ENCODE data around the gene SNRPB. TPM values are rescaled to one million over a fixed set of nuclear protein-coding genes. Genes with fewer than 3 reads are reported as not detected.
"Not testable (repeated sequence)": the region's sequence is repeated elsewhere in the genome, so short reads cannot be mapped to it uniquely, and the experiment has no call there.

Gene SNRPB
- 506 and 513 TPM in 2 replicates for total RNA-seq

DNA sequence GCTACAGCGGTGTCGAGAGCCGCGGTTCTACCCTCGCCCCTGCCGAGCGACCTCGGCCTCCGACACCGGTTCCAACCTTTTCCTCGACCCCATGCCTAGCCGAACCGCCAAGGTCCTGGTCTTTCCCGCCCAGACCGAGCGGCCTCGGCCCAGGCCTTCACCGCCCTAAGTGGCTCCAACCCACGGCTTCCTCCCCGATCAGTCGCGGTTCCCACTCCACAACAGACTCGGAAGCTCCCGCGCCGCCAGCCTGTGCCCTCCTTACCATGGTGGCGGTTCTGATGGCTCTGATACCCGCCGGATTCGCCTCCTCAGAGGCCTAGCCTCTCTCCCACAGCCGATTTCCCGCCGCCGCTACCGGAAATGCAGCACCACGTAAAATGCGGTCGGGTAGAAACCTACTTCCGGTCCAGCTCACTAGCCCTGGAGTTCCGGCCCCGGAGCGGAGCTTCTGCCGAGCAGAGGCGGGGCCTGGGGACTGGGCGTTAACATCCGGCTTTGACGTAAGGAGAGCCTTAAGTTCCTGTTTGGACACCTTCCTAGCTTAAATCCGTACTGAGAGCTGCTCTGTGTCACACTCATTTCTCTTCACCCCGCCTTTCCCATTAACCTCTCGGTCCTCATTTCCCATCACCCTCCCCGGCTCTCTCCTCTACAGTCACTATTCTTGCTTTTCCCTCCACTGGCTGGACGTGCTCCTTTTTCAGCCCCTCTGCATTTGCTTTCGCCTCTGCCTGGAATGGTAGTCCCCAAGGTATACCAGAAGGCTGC is at the start of gene SNRPB:
Gene SNRPB, minus strand, starts transcription at position 367 of the 771 bp plus-strand sequence. Its CDS starts 99 bp downstream, at position 268.
- H3K27me3 Mint-ChIP-seq (ENCODE audit: low read depth), result no peaks in the 10 kb centered on the region
- peak within 1 kb of the TSS; percentile 92 for H3K4me3 Mint-ChIP-seq (ENCODE audit: low read depth)
- intact Hi-C loops (cut with micrococcal nuclease), result loop anchor here (2.0 to 5.0 kb wide), 5 partner anchors 37 to 1146 kb away; partner anchors contain the start of genes NOP56 and ZNF343
- peak within 1 kb of the TSS; percentile 100 for H3K27ac Mint-ChIP-seq
- peaks cover 71% of the 10 kb centered on the region for H3K36me3 Mint-ChIP-seq (ENCODE audit: low read depth)
- peaks cover 47% of the 10 kb centered on the region for H3K4me1 Mint-ChIP-seq (ENCODE audit: low read depth)
- no peaks in the 10 kb centered on the region for H3K9me3 Mint-ChIP-seq
- peak; percentile 97 for DNase-seq (ENCODE audit: low spot score)

DNA sequence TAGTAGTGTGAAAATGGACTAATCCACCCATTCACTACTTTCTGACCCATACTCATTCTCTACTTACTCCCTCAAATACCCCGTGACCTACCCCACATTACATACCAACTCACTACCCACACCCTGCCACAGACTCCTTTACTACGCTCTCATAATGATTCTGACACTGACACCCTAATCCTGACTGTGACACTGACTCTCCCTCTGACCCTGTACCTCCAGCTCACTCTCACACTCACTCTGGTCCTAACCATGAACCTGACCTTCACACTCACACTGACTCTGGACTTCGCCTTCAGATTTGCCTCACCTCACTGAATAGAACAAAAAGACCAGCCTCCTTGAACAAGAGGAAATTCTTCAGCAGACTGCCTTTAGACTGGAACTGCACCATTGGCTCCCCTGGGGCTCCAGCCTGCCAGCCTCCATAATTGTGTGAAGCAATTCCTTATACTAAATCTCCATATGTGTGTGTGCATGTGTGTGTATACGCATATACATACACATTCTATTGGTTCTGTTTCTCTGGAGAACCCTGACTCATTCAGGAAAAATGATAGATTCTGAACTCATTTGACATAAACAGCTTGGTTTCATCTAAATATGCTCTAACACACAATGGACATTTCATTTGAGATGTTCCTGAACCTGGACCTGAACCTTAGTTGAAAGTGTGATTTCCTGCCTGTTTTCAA is 48.7 kb upstream of the SNRPB start:
- H3K4me3 Mint-ChIP-seq (ENCODE audit: low read depth), result no peak overlapping the region
- peaks cover 2% of the 10 kb centered on the region for H3K27me3 Mint-ChIP-seq (ENCODE audit: low read depth)
- DNase-seq (ENCODE audit: low spot score), result no peak
- peaks cover 8% of the 10 kb centered on the region for H3K4me1 Mint-ChIP-seq (ENCODE audit: low read depth)
- intact Hi-C loops (cut with micrococcal nuclease), result no loop called here
- H3K36me3 Mint-ChIP-seq (ENCODE audit: low read depth), result no peaks in the 10 kb centered on the region
- H3K9me3 Mint-ChIP-seq, result no peaks in the 10 kb centered on the region
- H3K27ac Mint-ChIP-seq, result no peak overlapping the region

DNA sequence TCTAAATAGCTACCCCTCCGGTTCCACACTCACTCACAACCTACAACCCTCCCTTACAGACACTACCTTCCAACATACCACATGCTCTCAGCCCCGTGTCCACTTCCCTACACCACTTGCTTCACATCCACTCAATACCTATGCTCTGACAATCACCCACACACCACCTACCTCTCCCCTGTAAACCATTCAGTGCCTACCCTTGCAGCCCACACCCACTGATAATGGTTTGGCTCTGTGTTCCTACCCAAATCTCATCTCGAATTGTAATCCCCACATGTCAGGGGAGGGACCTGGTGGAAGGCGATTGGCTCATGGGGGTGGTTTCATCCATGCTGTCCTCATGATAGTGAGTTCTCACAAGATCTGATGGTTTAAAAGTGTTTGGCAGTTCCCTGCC is 48.0 kb upstream of the SNRPB start:
- Mint-ChIP-seq H3K27me3 (ENCODE audit: low read depth) (peaks cover 9% of the 10 kb centered on the region), H3K27ac (no peak overlapping the region), H3K36me3 (ENCODE audit: low read depth) (no peaks in the 10 kb centered on the region), H3K4me3 (ENCODE audit: low read depth) (no peak overlapping the region), H3K4me1 (ENCODE audit: low read depth) (peaks cover 7% of the 10 kb centered on the region), H3K9me3 (no peaks in the 10 kb centered on the region)
- intact Hi-C loops (cut with micrococcal nuclease), result no loop called here
- DNase-seq (ENCODE audit: low spot score), result no peak

DNA sequence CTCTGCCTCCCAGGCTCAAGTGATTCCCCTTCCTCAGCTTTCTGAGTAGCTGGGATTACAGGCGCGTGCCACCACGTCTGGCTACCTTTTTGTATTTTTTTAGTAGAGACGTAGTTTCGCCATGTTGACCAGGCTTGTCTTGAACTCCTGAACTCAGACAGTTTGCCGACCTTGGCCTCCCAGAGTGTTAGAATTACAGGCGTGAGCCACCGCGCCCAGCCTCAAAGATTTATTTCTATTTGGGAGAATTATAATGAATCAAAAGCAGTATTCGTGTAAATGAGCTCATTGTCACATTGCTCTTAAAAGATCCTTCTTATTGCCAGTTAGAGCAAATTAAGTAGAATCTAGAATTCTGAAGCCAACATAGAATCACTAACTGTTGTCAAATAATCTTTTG is 47.5 kb upstream of the SNRPB start:
- no peak for DNase-seq (ENCODE audit: low spot score)
- H3K4me1 Mint-ChIP-seq (ENCODE audit: low read depth), result peaks cover 7% of the 10 kb centered on the region
- intact Hi-C loops (cut with micrococcal nuclease), result no loop called here
- H3K4me3 Mint-ChIP-seq (ENCODE audit: low read depth), result no peak overlapping the region
- H3K9me3 Mint-ChIP-seq, result no peaks in the 10 kb centered on the region
- H3K36me3 Mint-ChIP-seq (ENCODE audit: low read depth), result no peaks in the 10 kb centered on the region
- no peak overlapping the region for H3K27ac Mint-ChIP-seq
- H3K27me3 Mint-ChIP-seq (ENCODE audit: low read depth), result peaks cover 9% of the 10 kb centered on the region

DNA sequence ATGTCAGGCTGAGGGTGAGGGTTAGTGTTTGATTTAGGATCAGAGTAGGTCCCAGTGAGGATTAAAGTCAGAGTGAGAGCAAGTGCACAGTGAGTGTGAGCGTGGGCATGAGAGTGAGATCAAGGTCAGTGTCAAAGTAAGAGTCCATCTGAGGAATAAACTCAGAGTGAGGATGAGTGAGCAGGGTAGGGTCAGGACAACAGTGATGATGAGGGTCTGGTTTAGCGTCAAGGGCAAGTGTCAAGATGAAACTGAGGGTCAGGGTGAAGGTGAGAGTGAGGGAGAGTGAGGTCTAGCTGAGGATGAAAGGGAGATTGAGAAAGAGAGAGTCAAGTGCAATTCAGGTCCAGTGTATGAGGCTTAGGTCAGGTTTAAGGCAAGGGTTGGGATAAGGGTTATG is 45.8 kb upstream of the SNRPB start:
- no peak for DNase-seq (ENCODE audit: low spot score)
- no peak overlapping the region for H3K27ac Mint-ChIP-seq
- H3K4me3 Mint-ChIP-seq (ENCODE audit: low read depth), result no peak overlapping the region
- peaks cover 15% of the 10 kb centered on the region for H3K27me3 Mint-ChIP-seq (ENCODE audit: low read depth)
- intact Hi-C loops (cut with micrococcal nuclease), result no loop called here
- no peaks in the 10 kb centered on the region for H3K36me3 Mint-ChIP-seq (ENCODE audit: low read depth)
- no peaks in the 10 kb centered on the region for H3K9me3 Mint-ChIP-seq
- peaks cover under 1% of the 10 kb centered on the region for H3K4me1 Mint-ChIP-seq (ENCODE audit: low read depth)

DNA sequence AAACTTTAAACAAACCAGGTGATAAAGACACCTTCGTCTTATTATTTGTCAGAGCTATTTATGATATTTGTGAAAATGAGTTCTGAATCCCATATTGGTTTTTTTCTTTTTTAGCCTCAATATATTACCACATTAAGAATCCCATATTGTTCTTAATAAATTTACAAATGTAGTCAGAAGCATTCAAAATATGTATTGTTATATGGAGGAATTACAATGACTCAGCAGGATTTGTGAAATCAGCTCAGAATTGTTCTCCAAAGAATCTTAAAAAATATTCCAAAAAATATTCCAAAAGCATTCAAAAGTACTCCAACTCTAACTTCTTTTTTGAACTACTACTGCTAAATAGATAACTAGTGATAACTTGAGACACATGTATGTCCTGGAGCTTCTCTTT is 44.6 kb upstream of the SNRPB start:
- intact Hi-C loops (cut with micrococcal nuclease), result no loop called here

DNA sequence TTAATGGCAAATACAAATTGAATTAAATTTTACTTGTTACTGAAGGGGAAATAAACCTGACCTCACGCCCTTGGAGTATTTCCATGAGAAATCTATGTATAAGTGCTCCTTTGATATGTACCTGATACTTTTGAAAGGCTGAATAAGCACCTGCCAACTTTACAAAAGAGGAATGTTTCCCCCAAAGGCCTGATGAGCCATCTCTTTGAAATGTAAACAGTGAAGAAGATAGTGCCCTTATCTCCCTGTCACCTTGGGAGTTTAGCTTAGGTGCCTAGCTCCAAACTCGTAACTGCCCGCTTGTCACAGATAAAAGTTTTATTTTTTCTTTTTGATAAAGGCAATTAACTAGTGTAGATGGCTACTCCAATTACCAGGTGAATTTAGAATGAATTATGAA is 39.2 kb upstream of the SNRPB start:
- Mint-ChIP-seq H3K4me3 (ENCODE audit: low read depth) (peak overlapping the region; percentile 41), H3K36me3 (ENCODE audit: low read depth) (peaks cover 12% of the 10 kb centered on the region), H3K9me3 (peaks cover 4% of the 10 kb centered on the region), H3K27ac (no peak overlapping the region), H3K27me3 (ENCODE audit: low read depth) (peaks cover 17% of the 10 kb centered on the region), H3K4me1 (ENCODE audit: low read depth) (peaks cover 8% of the 10 kb centered on the region)
- no peak for DNase-seq (ENCODE audit: low spot score)
- intact Hi-C loops (cut with micrococcal nuclease), result loop anchor here (1.0 to 5.0 kb wide), 2 partner anchors 16 to 37 kb away; partner anchors contain the start of gene SNRPB

More for the DNA sequence above, 44.6 kb upstream of the SNRPB start:
- H3K4me3 Mint-ChIP-seq (ENCODE audit: low read depth), result no peak overlapping the region
- H3K4me1 Mint-ChIP-seq (ENCODE audit: low read depth), result no peaks in the 10 kb centered on the region
- H3K27me3 Mint-ChIP-seq (ENCODE audit: low read depth), result peaks cover 18% of the 10 kb centered on the region
- no peaks in the 10 kb centered on the region for H3K9me3 Mint-ChIP-seq
- no peak overlapping the region for H3K27ac Mint-ChIP-seq
- no peak for DNase-seq (ENCODE audit: low spot score)
- H3K36me3 Mint-ChIP-seq (ENCODE audit: low read depth), result no peaks in the 10 kb centered on the region

DNA sequence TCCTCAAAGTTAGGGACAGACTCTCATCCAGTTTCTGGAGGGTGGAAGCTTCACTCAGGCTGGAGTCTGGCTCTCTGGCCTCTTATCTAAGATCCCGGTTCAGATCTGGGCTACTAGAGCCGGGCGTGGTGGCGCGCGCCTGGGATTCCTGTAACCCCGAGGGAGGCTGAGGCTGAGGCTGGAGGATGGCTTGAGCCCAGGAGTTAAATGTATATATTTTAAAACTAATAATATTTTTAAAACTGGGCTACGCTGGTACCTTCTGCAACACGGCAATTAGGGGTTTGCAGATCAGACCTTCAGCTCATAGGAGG is 38.8 kb upstream of the SNRPB start:
- Mint-ChIP-seq H3K9me3 (peaks cover 4% of the 10 kb centered on the region), H3K4me3 (ENCODE audit: low read depth) (peak overlapping the region; percentile 99), H3K27me3 (ENCODE audit: low read depth) (peaks cover 16% of the 10 kb centered on the region), H3K4me1 (ENCODE audit: low read depth) (peaks cover 8% of the 10 kb centered on the region), H3K36me3 (ENCODE audit: low read depth) (peaks cover 12% of the 10 kb centered on the region), H3K27ac (peak overlapping the region; percentile 97)
- DNase-seq (ENCODE audit: low spot score), result no peak
- intact Hi-C loops (cut with micrococcal nuclease), result loop anchor here (1.0 to 5.0 kb wide), 2 partner anchors 16 to 37 kb away; partner anchors contain the start of gene SNRPB

DNA sequence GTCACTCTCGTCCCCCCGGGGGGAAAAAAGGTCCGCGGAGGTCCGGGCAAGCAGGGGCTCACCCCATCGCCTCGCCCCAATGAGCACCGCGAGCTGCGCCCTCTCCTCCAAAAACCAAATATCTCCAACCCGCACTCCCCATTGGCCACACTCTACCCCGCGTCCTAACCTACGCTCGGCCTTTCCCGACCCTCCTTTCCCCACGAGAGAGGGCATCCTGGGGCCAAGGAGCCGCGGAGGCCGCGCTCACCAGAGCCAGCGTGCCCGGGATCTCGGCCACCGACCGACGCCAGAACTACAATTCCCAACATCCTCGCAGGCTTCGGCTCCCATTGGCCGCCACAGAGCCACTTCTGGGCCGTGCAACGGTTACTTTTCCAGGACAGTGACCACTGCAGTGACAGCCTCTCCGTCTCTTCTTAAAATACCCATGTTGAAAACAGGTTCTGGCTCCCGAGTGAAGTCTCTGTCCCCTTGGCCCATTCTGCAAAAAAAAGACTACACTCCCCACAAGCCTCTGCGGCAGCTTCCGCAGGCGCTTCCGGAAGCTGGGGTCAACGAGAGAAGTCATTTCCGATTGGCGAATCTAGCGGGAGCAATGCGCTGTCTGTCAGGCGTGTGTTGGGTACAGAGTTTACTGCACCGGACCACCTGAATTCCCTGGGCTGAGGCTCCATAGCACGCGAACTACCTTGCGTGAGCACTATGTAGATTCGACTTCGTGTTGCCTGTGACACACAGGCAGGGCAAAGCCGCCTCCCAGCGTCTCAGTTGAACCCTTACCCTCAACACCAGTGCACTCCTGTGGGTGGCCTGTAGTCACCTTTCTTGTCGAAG is 38.3 kb upstream of the SNRPB start, which contains the start of gene ZNF343:
Gene ZNF343, minus strand, starts transcription at position 285 of the 837 bp plus-strand sequence. CDS start 15,020 bp downstream, outside the sequence.
- peak within 1 kb of the TSS; percentile 99 for H3K4me3 Mint-ChIP-seq (ENCODE audit: low read depth)
- H3K4me1 Mint-ChIP-seq (ENCODE audit: low read depth), result peaks cover 8% of the 10 kb centered on the region
- peak within 1 kb of the TSS; percentile 97 for H3K27ac Mint-ChIP-seq
- peaks cover 4% of the 10 kb centered on the region for H3K9me3 Mint-ChIP-seq
- intact Hi-C loops (cut with micrococcal nuclease), result loop anchor here (1.0 to 5.0 kb wide), 2 partner anchors 16 to 37 kb away; partner anchors contain the start of gene SNRPB
- peak; percentile 72 for DNase-seq (ENCODE audit: low spot score)
- H3K36me3 Mint-ChIP-seq (ENCODE audit: low read depth), result peaks cover 12% of the 10 kb centered on the region
- peaks cover 11% of the 10 kb centered on the region for H3K27me3 Mint-ChIP-seq (ENCODE audit: low read depth)

DNA sequence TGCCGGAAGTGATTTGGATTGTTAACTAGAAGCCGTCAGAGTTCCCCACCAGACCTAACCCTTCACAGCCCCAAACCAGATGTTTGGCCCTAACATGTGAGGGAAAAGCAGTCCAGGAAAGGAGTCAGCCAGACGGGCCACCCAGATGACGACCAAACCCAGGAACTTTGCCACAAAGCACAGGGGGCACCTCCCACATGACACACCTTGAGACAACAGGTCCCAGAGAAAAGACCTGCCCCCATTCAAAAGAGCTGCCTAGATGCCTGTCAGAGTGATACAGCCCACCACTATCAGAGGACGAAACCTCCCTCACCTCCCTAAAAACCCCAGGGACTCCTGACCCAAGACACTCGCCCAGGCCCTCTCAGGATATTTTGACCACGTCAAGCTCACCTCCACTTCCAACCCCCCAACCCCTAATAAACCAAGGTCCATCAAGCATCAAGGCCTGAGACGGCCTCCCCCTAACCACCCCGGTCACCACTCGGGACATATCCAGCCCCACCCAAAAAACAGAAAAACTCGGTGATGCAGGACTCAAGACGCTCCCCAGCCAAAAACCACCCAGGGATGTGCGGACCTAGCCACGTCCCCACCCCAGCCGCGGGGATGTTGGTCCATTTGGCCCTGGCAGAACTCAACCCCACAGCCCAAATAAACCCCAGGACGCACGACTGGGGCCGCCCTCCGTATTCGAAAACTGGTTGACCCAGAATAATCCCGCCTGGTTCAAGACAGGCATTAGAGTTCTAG is 37.5 kb upstream of the SNRPB start:
- H3K9me3 Mint-ChIP-seq, result peaks cover 4% of the 10 kb centered on the region
- H3K27me3 Mint-ChIP-seq (ENCODE audit: low read depth), result peaks cover 8% of the 10 kb centered on the region
- H3K4me3 Mint-ChIP-seq (ENCODE audit: low read depth), result peak overlapping the region; percentile 99
- no peak for DNase-seq (ENCODE audit: low spot score)
- intact Hi-C loops (cut with micrococcal nuclease), result loop anchor here (5.0 kb wide), 1 partner anchor 36 kb away; the partner anchor contains the start of gene SNRPB
- peaks cover 12% of the 10 kb centered on the region for H3K36me3 Mint-ChIP-seq (ENCODE audit: low read depth)
- H3K4me1 Mint-ChIP-seq (ENCODE audit: low read depth), result peaks cover 8% of the 10 kb centered on the region
- H3K27ac Mint-ChIP-seq, result peak overlapping the region; percentile 97

DNA sequence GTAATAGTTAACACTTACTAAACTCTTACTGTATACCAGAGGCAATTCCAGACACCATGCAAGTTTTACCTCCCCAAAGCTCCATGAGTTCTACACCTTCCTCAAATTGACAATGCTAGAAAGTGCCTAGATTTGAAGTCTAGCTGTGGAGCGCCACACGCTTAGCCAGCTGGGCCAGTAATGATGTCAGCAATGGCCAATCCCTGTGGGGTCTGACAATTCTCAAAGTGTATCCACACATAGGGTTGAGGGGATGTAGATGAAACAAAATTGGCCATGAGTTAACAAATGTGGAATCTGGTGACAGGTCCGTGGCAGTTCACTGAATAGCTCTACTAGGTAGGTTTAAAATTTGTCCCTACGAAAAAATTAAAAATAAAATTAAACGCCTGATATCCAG is 36.9 kb upstream of the SNRPB start:
- H3K27me3 Mint-ChIP-seq (ENCODE audit: low read depth), result peaks cover 6% of the 10 kb centered on the region
- H3K4me1 Mint-ChIP-seq (ENCODE audit: low read depth), result peaks cover 8% of the 10 kb centered on the region
- no peak overlapping the region for H3K27ac Mint-ChIP-seq
- DNase-seq (ENCODE audit: low spot score), result no peak
- peaks cover 4% of the 10 kb centered on the region for H3K9me3 Mint-ChIP-seq
- intact Hi-C loops (cut with micrococcal nuclease), result loop anchor here (5.0 kb wide), 1 partner anchor 35 kb away; the partner anchor contains the start of gene SNRPB
- peaks cover 12% of the 10 kb centered on the region for H3K36me3 Mint-ChIP-seq (ENCODE audit: low read depth)
- H3K4me3 Mint-ChIP-seq (ENCODE audit: low read depth), result peak overlapping the region; percentile 99

DNA sequence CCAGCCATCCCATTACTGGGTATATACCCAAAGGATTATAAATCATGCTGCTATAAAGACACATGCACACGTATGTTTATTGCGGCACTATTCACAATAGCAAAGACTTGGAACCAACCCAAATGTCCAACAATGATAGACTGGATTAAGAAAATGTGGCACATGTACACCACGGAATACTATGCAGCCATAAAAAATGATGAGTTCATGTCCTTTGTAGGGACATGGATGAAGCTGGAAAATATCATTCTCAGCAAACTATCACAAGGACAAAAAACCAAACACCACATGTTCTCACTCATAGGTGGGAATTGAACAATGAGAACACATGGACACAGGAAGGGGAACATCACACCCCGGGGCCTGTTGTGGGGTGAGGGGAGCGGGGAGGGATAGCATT is 35.8 kb upstream of the SNRPB start:
- H3K27ac Mint-ChIP-seq; H3K4me3 Mint-ChIP-seq (ENCODE audit: low read depth); DNase-seq (ENCODE audit: low spot score); H3K9me3 Mint-ChIP-seq; H3K4me1 Mint-ChIP-seq (ENCODE audit: low read depth); H3K27me3 Mint-ChIP-seq (ENCODE audit: low read depth): not testable (repeated sequence)
- intact Hi-C loops (cut with micrococcal nuclease), result loop anchor here (5.0 kb wide), 1 partner anchor 34 kb away; the partner anchor contains the start of gene SNRPB
- H3K36me3 Mint-ChIP-seq (ENCODE audit: low read depth), result peaks cover 12% of the 10 kb centered on the region
